Keratinocyte (primary cell): ENCODE results near the gene TEX28. TPM values are rescaled to one million over a fixed set of nuclear protein-coding genes. Genes with fewer than 3 reads are reported as not detected.
A peak's percentile ranks its signal among the peaks of the same experiment; 100 is the strongest.
"Not testable (repeated sequence)": the region's sequence is repeated elsewhere in the genome, so short reads cannot be mapped to it uniquely, and the experiment has no call there.

Experiments
- DNase-seq: peaks from one replicate; pipeline ENCODE4 v3.0.0-alpha.2; 2011; ENCODE audit warnings: low read depth, missing footprints, low spot score
- FAIRE-seq: peaks from 2 replicates; lab custom pipeline; 2011; peaks lifted over from hg19 to GRCh38; lab: Jason Lieb, UNC
- H2AFZ ChIP-seq: 2 replicates; pipeline ENCODE4 v1.6.0; 2012; ENCODE audit warnings: low read length, control low read depth, inconsistent platforms; ENCODE audit not compliant: control insufficient read depth
- H3K27ac ChIP-seq: 2 replicates; pipeline ENCODE4 v1.5.1; 2011; ENCODE audit warnings: low read length; ENCODE audit not compliant: control insufficient read depth, insufficient read depth
- H3K27me3 ChIP-seq: 3 replicates; pipeline ENCODE4 v1.6.0; 2011; ENCODE audit warnings: low read length; ENCODE audit not compliant: control insufficient read depth, insufficient read depth; ENCODE audit errors: extremely low read depth
- H3K36me3 ChIP-seq, 2 experiments: 2 replicates in 1 of 2; 3 replicates in 1 of 2; pipeline ENCODE4 v1.5.1; 2011; ENCODE audit warnings: low read length in 2 of 2, mild to moderate bottlenecking in 1 of 2; ENCODE audit not compliant: control insufficient read depth in 2 of 2, insufficient read depth in 2 of 2; ENCODE audit errors: extremely low read depth in 1 of 2
- H3K4me1 ChIP-seq: 3 replicates; pipeline ENCODE4 v1.5.1; 2011; ENCODE audit warnings: low read length; ENCODE audit not compliant: control insufficient read depth, insufficient read depth; ENCODE audit errors: extremely low read depth
- H3K4me2 ChIP-seq: 3 replicates; pipeline ENCODE4 v1.6.0; 2011; ENCODE audit warnings: low read depth, low read length; ENCODE audit not compliant: control insufficient read depth, insufficient read depth; ENCODE audit errors: extremely low read depth
- H3K4me3 ChIP-seq, 3 experiments: fragments of 200-600 bp in 1 of 3; sonication (generic) in 1 of 3; 2 replicates in 2 of 3; 3 replicates in 1 of 3; pipeline ENCODE4 v1.5.1; 2011 to 2016; ENCODE audit warnings: low read length in 3 of 3, mild to moderate bottlenecking in 3 of 3, control low read depth in 2 of 3, inconsistent platforms in 1 of 3, low read depth in 1 of 3, mixed read lengths in 1 of 3, mixed run types in 1 of 3, moderate library complexity in 1 of 3; ENCODE audit not compliant: control insufficient read depth in 2 of 3, insufficient read depth in 2 of 3; ENCODE audit errors: extremely low read depth in 1 of 3
- H3K79me2 ChIP-seq: 2 replicates; pipeline ENCODE4 v1.6.0; 2012; ENCODE audit warnings: low read length; ENCODE audit not compliant: control insufficient read depth, insufficient read depth
- H3K9ac ChIP-seq: 3 replicates; pipeline ENCODE4 v1.6.0; 2011; ENCODE audit warnings: low read length; ENCODE audit not compliant: control insufficient read depth, insufficient read depth; ENCODE audit errors: extremely low read depth
- H3K9me1 ChIP-seq: 3 replicates; pipeline ENCODE4 v1.6.0; 2011; ENCODE audit warnings: low read length; ENCODE audit not compliant: control insufficient read depth, insufficient read depth; ENCODE audit errors: extremely low read depth
- H3K9me3 ChIP-seq: 2 replicates; pipeline ENCODE4 v1.5.1; 2012; ENCODE audit warnings: low read depth, low read length; ENCODE audit not compliant: control insufficient read depth
- H4K20me1 ChIP-seq: 3 replicates; pipeline ENCODE4 v1.6.0; 2011; ENCODE audit warnings: low read length; ENCODE audit not compliant: control insufficient read depth, insufficient read depth; ENCODE audit errors: extremely low read depth
- CTCF ChIP-seq, 3 experiments: IDR thresholded peaks in 1 of 3; conservative IDR thresholded peaks in 1 of 3; optimal IDR thresholded peaks in 1 of 3; 2 replicates in 2 of 3; 3 replicates in 1 of 3; pipeline versions ENCODE3 to v1.5.1; 2011; ENCODE audit warnings: low read length in 3 of 3, mild to moderate bottlenecking in 3 of 3, moderate library complexity in 2 of 3, control low read depth in 1 of 3, inconsistent platforms in 1 of 3; ENCODE audit not compliant: insufficient read depth in 2 of 3; ENCODE audit errors: extremely low read depth in 1 of 3
- EZH2 ChIP-seq: IDR thresholded peaks from one replicate; pipeline ENCODE4 v1.6.1; 2012; ENCODE audit warnings: inconsistent platforms, mild to moderate bottlenecking, low read length, moderate library complexity
- dilution Hi-C: fragments of 300-500 bp; cut with MboI; formaldehyde crosslinking; loops from one replicate; pipeline ENCODE4 v1.7.0; 2020; ENCODE audit warnings: low sequenced_read_pairs; ENCODE audit not compliant: extremely low pct_ligation_motif_present
- polyA minus RNA-seq, 3 experiments: library from RNA; depleted of rRNA, polyadenylated mRNA; stranded (reverse); fragments of >200 nt; gene quantifications; 1 replicate in 1 of 3; 2 replicates in 1 of 3; 3 replicates in 1 of 3; pipeline ENCODE4 v1.2.3, GENCODE V29; 2011
- polyA plus RNA-seq, 5 experiments: library from polyadenylated mRNA; depleted of rRNA in 3 of 5; stranded (reverse) in 3 of 5; stranded (forward) in 1 of 5; unstranded in 1 of 5; fragments of >200 nt; gene quantifications; 1 replicate in 1 of 5; 2 replicates in 3 of 5; 3 replicates in 1 of 5; pipeline versions ENCODE4 v1.2.1 to v1.2.3, GENCODE V29; 2011 to 2012; ENCODE audit warnings: missing spikeins in 2 of 5, low read depth in 1 of 5, low replicate concordance in 1 of 5

The TEX28 gene, protein sequence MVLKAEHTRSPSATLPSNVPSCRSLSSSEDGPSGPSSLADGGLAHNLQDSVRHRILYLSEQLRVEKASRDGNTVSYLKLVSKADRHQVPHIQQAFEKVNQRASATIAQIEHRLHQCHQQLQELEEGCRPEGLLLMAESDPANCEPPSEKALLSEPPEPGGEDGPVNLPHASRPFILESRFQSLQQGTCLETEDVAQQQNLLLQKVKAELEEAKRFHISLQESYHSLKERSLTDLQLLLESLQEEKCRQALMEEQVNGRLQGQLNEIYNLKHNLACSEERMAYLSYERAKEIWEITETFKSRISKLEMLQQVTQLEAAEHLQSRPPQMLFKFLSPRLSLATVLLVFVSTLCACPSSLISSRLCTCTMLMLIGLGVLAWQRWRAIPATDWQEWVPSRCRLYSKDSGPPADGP
- polyA plus RNA-seq (not detected in 3 replicates), polyA minus RNA-seq (not detected in 3 replicates)
- not detected for polyA plus RNA-seq (2011; ENCODE audit: low read depth)
- polyA plus RNA-seq (2011; cell fraction: cytosol; rRNA removed), result not detected in 2 replicates
- polyA plus RNA-seq (2011; cell fraction: nucleus; rRNA removed), result not detected in 2 replicates
- polyA plus RNA-seq (2012; ENCODE audit: low replicate concordance), result not detected in 2 replicates
- not detected for polyA minus RNA-seq (2011; cell fraction: cytosol; rRNA and poly(A)+ RNA removed)
- polyA minus RNA-seq (2011; cell fraction: nucleus; rRNA and poly(A)+ RNA removed), result not detected in 2 replicates

DNA sequence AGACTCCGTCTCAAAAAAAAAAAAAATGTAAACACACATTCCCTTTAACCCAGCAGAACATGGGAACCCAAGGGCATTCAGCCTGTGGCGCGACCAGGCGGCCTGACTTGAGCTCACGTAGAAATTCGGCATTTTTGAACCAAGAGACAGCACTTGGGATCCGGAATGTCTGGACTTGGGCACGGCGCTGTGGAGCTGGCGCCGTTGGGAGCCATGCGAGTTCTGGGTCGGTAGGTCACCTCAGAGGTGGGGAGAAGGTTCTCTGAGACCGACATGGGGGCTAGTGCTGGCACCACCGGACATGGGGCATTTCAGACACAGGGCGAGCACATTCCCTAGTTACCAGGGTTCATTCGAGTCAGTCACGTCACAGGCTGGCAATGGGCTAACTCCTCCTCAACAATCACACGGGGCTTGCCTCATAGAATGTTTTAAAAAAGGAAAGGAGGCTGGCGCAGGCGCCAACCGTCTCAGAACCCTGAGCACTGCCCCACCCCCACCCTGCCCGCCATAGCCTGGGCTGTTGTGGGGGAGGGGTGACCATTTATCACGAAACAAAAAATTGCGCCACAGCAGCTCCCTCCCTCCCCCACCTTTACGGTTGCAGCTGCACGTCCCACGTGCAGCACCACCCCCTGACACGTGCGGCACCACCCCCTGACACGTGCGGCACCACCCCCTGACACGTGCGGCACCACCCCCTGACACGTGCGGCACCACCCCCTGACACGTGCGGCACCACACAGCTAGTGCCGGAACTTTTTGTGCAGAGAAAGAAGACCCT is at the start of gene TEX28:
Gene TEX28 (minus strand): TSS at position 334 of the 784 bp plus-strand sequence. CDS start 3,007 bp downstream, outside the sequence.
- Histone ChIP-seq H3K36me3 (no peaks in the 10 kb centered on the region), H3K79me2 (no peaks in the 10 kb centered on the region), H3K4me1 (no peaks in the 10 kb centered on the region), H3K9me1 (no peaks in the 10 kb centered on the region), H2AFZ (no peak within 1 kb of the TSS), H3K9ac (no peak within 1 kb of the TSS), H3K9me3 (no peaks in the 10 kb centered on the region), H4K20me1 (no peaks in the 10 kb centered on the region), H3K27me3 (no peaks in the 10 kb centered on the region), H3K4me3 (no peak within 1 kb of the TSS), H3K4me2 (no peak within 1 kb of the TSS), H3K27ac (no peak within 1 kb of the TSS)
- dilution Hi-C loops, result no loop called here
- no peak for DNase-seq
- TF ChIP-seq EZH2 (no peak), CTCF (optimal IDR thresholded peaks at IDR 0.05 in 1 of 3, IDR thresholded peaks at IDR 0.05 in 1 of 3, conservative IDR thresholded peaks at IDR 0.05 in 1 of 3; ENCODE audit: extremely low read depth in 1 of 3, insufficient read depth in 2 of 3, low read length in 3 of 3) (no peak)
- FAIRE-seq, result no peak

- H2AFZ ChIP-seq, H3K27ac ChIP-seq, DNase-seq, H3K9me3 ChIP-seq, dilution Hi-C loops, H3K36me3 ChIP-seq, H3K9ac ChIP-seq, H3K4me2 ChIP-seq, H3K4me1 ChIP-seq, H3K79me2 ChIP-seq, H3K27me3 ChIP-seq, H4K20me1 ChIP-seq, H3K9me1 ChIP-seq, H3K4me3 ChIP-seq: not testable (repeated sequence)
- FAIRE-seq, result peak; percentile 5
Measured at GRCh38 chrX:154343620-154344019, 48.7 kb upstream of the TEX28 start.

- H3K36me3 ChIP-seq, H3K9ac ChIP-seq, H3K9me1 ChIP-seq, H4K20me1 ChIP-seq, dilution Hi-C loops, H3K9me3 ChIP-seq, H3K4me1 ChIP-seq, H3K27ac ChIP-seq, H3K79me2 ChIP-seq, H3K4me2 ChIP-seq, H3K27me3 ChIP-seq, DNase-seq, H2AFZ ChIP-seq, H3K4me3 ChIP-seq: not testable (repeated sequence)
- FAIRE-seq, result peak; percentile 67
Measured at GRCh38 chrX:154343063-154343462, 48.1 kb upstream of the TEX28 start.
